Hepatocyte (in vitro differentiated cells): Measurements from ENCODE around the gene GTF3C1.

Source experiments
- CTCF ChIP-seq: fragments of 200-600 bp; sonication (generic); IDR thresholded peaks from 2 replicates; pipeline ENCODE4 v1.5.1; 2016; ENCODE audit warnings: antibody characterized with exemption, mild to moderate bottlenecking; ENCODE audit not compliant: poor library complexity
- EZH2phosphoT487 ChIP-seq: fragments of 200-600 bp; sonication (generic); IDR thresholded peaks from one replicate; pipeline ENCODE4 v1.6.1; 2018; ENCODE audit warnings: antibody characterized with exemption, mild to moderate bottlenecking, low read depth, moderate library complexity; ENCODE audit not compliant: unreplicated experiment, severe bottlenecking

GRCh38 chr16:27544671-27545070 lies 5.0 kb downstream of the GTF3C1 start:
- TF ChIP-seq EZH2phosphoT487 (no peak), CTCF (no peak)
